NT2/D1 (cell line): ENCODE measurements around the gene TRIM42.

Experiments
- SUZ12 ChIP-seq: IDR thresholded peaks from 2 replicates; pipeline ENCODE4 v1.6.1; 2011; ENCODE audit not compliant: insufficient read length, insufficient read depth; ENCODE audit errors: extremely low read depth
- YY1 ChIP-seq: IDR thresholded peaks from 2 replicates; pipeline ENCODE4 v1.6.1; 2011; ENCODE audit not compliant: insufficient read length, insufficient read depth
- ZNF274 ChIP-seq: IDR thresholded peaks from 2 replicates; pipeline ENCODE4 v1.6.1; 2011; ENCODE audit warnings: mild to moderate bottlenecking, low read depth, low read length

DNA sequence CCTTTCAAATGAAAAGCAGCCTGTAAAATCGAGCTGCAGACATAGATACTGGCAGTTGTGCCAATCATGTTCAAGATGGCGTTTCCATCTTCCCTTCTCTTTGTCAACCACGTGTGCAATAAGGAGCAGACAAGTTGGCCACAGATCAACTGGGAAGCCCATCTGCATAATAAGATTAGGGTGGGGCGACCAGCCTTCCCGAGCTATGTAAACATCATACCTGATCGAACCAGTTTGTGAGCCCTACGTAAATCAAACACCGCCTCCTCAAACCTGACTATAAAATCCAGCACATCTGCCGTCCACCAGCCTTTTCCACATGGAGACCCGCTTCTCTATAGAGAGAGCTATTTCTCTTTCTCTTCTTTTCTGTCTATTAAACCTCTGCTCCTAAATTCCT lies 37.2 kb downstream of the TRIM42 start:
- TF ChIP-seq SUZ12 (no peak), YY1 (no peak), ZNF274 (no peak)
